OCI-LY3 (cell line): Measurements from ENCODE around the gene ARHGAP6.

ENCODE experiments used
- CTCF ChIP-seq: fragments of 200-600, 300-600 bp; sonication (generic); IDR thresholded peaks from 2 replicates; pipeline ENCODE4 v1.5.1; 2014; ENCODE audit warnings: antibody characterized with exemption, low read length, low read depth
- EZH2phosphoT487 ChIP-seq: fragments of 200-600 bp; shearing (Covaris generic); IDR thresholded peaks from 2 replicates; pipeline ENCODE4 v1.6.1; 2018; ENCODE audit warnings: antibody characterized with exemption, mixed run types, low read depth

- TF ChIP-seq CTCF (peak; percentile 36; the same call in 1 of the 2 replicates), EZH2phosphoT487 (no peak)
Measured at GRCh38 chrX:11678158-11678557, 12.4 kb upstream of the ARHGAP6 start.
